H1 (cell line): ENCODE data around the gene INPP5A.

Experiments used
- CREB1 ChIP-seq: IDR thresholded peaks from 2 replicates; pipeline ENCODE4 v1.6.1; 2012; ENCODE audit warnings: inconsistent platforms
- CTCF ChIP-seq, 3 experiments: IDR thresholded peaks; 1 replicate in 2 of 3; 2 replicates in 1 of 3; pipeline versions ENCODE4 v1.5.1 to v1.6.1; 2011; ENCODE audit warnings: low read length in 3 of 3, mild to moderate bottlenecking in 3 of 3, inconsistent platforms in 2 of 3, low read depth in 1 of 3, moderate library complexity in 1 of 3; ENCODE audit not compliant: insufficient read depth in 1 of 3; ENCODE audit errors: control extremely low read depth in 1 of 3
- EZH2 ChIP-seq: fragments of 200-600 bp; sonication (generic); IDR thresholded peaks from 2 replicates; pipeline ENCODE4 v1.7.1; 2012; ENCODE audit warnings: low read depth, mild to moderate bottlenecking, moderate library complexity, low read length, inconsistent platforms; ENCODE audit not compliant: severe bottlenecking
- JUN ChIP-seq: IDR thresholded peaks from 2 replicates; pipeline ENCODE4 v1.6.1; 2011; ENCODE audit warnings: low read depth, mild to moderate bottlenecking, improper control_type of control experiment, low read length
- JUND ChIP-seq: IDR thresholded peaks from 2 replicates; pipeline ENCODE4 v1.6.1; 2011; ENCODE audit warnings: mild to moderate bottlenecking, improper control_type of control experiment, low read length
- POLR2A ChIP-seq, 2 experiments: IDR thresholded peaks; 1 replicate in 1 of 2; 2 replicates in 1 of 2; pipeline ENCODE4 v1.6.1; 2011; ENCODE audit warnings: low read depth in 2 of 2, low read length in 2 of 2, mild to moderate bottlenecking in 2 of 2; ENCODE audit errors: control extremely low read depth in 1 of 2
- POLR2AphosphoS5 ChIP-seq: IDR thresholded peaks from 2 replicates; pipeline ENCODE4 v1.6.1; 2011; ENCODE audit warnings: low read depth, low read length
- RNF2 ChIP-seq: fragments of 200-900, 300-1000 bp; sonication (generic); IDR thresholded peaks from 2 replicates; pipeline ENCODE4 v1.7.1; 2016; ENCODE audit warnings: borderline replicate concordance, low read depth, mild to moderate bottlenecking, antibody characterized with exemption, low read length; ENCODE audit not compliant: poor library complexity, severe bottlenecking; ENCODE audit errors: missing control alignments
- SIX5 ChIP-seq: IDR thresholded peaks from 2 replicates; pipeline ENCODE4 v1.6.1; 2011; ENCODE audit warnings: mild to moderate bottlenecking, low read depth, low read length
- SP1 ChIP-seq: IDR thresholded peaks from 2 replicates; pipeline ENCODE4 v1.6.1; 2011; ENCODE audit warnings: low read depth, low read length
- SRF ChIP-seq: IDR thresholded peaks from 2 replicates; pipeline ENCODE4 v1.6.1; 2011; ENCODE audit warnings: mild to moderate bottlenecking, low read depth, low read length, moderate library complexity
- TEAD4 ChIP-seq: IDR thresholded peaks from 2 replicates; pipeline ENCODE4 v1.6.1; 2012; ENCODE audit warnings: low read depth, low read length, inconsistent platforms, mixed read lengths
- ZNF274 ChIP-seq: IDR thresholded peaks from 2 replicates; pipeline ENCODE4 v1.7.0; 2012; ENCODE audit warnings: low read length, borderline replicate concordance; ENCODE audit errors: extremely low read depth

- no peak for TF ChIP-seq SIX5
- no peak for TF ChIP-seq RNF2
- no peak for TF ChIP-seq ZNF274
- TF ChIP-seq POLR2A (IDR thresholded peaks at IDR 0.05; ENCODE audit: control extremely low read depth in 1 of 2, low read depth in 2 of 2, low read length in 2 of 2) = no peak
- no peak for TF ChIP-seq CTCF (IDR thresholded peaks at IDR 0.05; ENCODE audit: control extremely low read depth in 1 of 3, insufficient read depth in 1 of 3, low read depth in 1 of 3, low read length in 3 of 3)
- no peak for TF ChIP-seq POLR2AphosphoS5
- TF ChIP-seq SP1 = no peak
- TF ChIP-seq CREB1 = no peak
- TF ChIP-seq SRF = no peak
- TF ChIP-seq EZH2 = no peak
- no peak for TF ChIP-seq JUN
- no peak for TF ChIP-seq JUND
- no peak for TF ChIP-seq TEAD4
Measured at GRCh38 chr10:132712291-132712690, 174.7 kb downstream of the INPP5A start.
